Endothelial cell of umbilical vein (primary cell): ENCODE results near the gene HSPB2.

Source experiments
- CTCF ChIP-seq, 2 donors: IDR thresholded peaks; 1 replicate in 1 of 2; 2 replicates in 1 of 2; pipeline ENCODE4 v1.5.1; 2011; ENCODE audit warnings: low read length in 2 of 2, mild to moderate bottlenecking in 2 of 2, moderate library complexity in 2 of 2, control low read depth in 1 of 2, inconsistent platforms in 1 of 2, low read depth in 1 of 2; ENCODE audit not compliant: insufficient read depth in 1 of 2; ENCODE audit errors: extremely low read depth in 1 of 2
- POLR2AphosphoS5 ChIP-seq: IDR thresholded peaks from 2 replicates; pipeline ENCODE4 v1.6.1; 2012; ENCODE audit warnings: low read depth, mild to moderate bottlenecking, control low read depth, low read length, moderate library complexity; ENCODE audit not compliant: insufficient read depth
- TF ChIP-seq, protein P1 (sequence below): IDR thresholded peaks from 2 replicates; pipeline ENCODE4 v1.6.1; 2011; ENCODE audit not compliant: insufficient read depth, insufficient read length

DNA sequence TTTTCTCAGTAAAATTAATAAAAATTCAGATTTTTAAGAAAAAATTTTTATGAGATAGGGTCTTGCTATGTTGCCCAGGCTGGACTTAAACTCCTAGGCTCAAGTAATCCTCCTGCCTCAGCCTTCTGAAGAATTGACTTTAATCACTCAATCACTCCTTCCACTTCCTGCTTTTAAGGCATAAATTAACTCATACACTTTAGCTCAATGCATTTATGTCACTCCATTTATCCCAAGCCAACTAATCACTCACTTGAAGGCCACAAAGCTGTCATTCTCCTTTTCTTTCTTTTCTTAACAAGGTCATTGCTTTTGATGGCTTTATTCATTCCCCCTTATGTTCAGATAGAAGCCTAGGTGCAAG is 42.0 kb upstream of the HSPB2 start:
- TF ChIP-seq POLR2AphosphoS5 (no peak), CTCF (IDR thresholded peaks at IDR 0.05; ENCODE audit: extremely low read depth in 1 of 2, insufficient read depth in 1 of 2, low read depth in 1 of 2, low read length in 2 of 2) (no peak)
- TF ChIP-seq, protein P1, sequence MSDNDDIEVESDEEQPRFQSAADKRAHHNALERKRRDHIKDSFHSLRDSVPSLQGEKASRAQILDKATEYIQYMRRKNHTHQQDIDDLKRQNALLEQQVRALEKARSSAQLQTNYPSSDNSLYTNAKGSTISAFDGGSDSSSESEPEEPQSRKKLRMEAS = no peak
